Upper lobe of right lung (tissue), 1 donor: ENCODE measurements around the gene ADGRF3. TPM values are rescaled to one million over a fixed set of nuclear protein-coding genes. Genes with fewer than 3 reads are reported as not detected.
"Not testable (repeated sequence)": the region's sequence is repeated elsewhere in the genome, so short reads cannot be mapped to it uniquely, and the experiment has no call there.

Source experiments
- ATAC-seq: fragments of 200-7000 bp; cut with Tn5 transposase; one replicate; pipeline ENCODE4 v1.9.1; 2020; ENCODE audit warnings: mild to moderate bottlenecking, moderate library complexity
- DNase-seq: peaks from one replicate; pipeline ENCODE4 v3.0.0-alpha.2; 2020
- H3K27ac ChIP-seq: fragments of 200-600 bp; one replicate; pipeline ENCODE4 v1.8.0; 2022
- H3K27me3 ChIP-seq: fragments of 200-600 bp; one replicate; pipeline ENCODE4 v1.8.0; 2022; ENCODE audit warnings: mild to moderate bottlenecking
- H3K36me3 ChIP-seq: fragments of 200-600 bp; one replicate; pipeline ENCODE4 v1.8.0; 2022
- H3K4me1 ChIP-seq: fragments of 200-600 bp; one replicate; pipeline ENCODE4 v1.8.0; 2022
- H3K4me3 ChIP-seq: fragments of 200-600 bp; one replicate; pipeline ENCODE4 v1.8.0; 2022; ENCODE audit warnings: mild to moderate bottlenecking
- H3K9me3 ChIP-seq: fragments of 200-600 bp; one replicate; pipeline ENCODE4 v1.8.0; 2022
- intact Hi-C: fragments of 100-400 bp; cut with DNase I; formaldehyde crosslinking; loops from one replicate; pipeline ENCODE4 v1.11.0; 2022
- total RNA-seq: library from RNA; stranded (reverse); fragmentation: NEBNext Ultra II Directional; extraction: Animal tissue kit (Norgen Biotek cat#: 25700); gene quantifications from one replicate; pipeline ENCODE4 v1.2.1, GENCODE V29; 2021
- TF ChIP-seq, protein P1 (sequence below): fragments of 200-600 bp; IDR thresholded peaks from one replicate; pipeline ENCODE4 v1.8.0; 2022; ENCODE audit warnings: antibody characterized with exemption
- donor health status: DM: no; HTN: yes; CAD: no; lungs with severe emphysema.

Gene ADGRF3
- total RNA-seq, 1 donor from 2014 or later = 0.17 TPM

DNA sequence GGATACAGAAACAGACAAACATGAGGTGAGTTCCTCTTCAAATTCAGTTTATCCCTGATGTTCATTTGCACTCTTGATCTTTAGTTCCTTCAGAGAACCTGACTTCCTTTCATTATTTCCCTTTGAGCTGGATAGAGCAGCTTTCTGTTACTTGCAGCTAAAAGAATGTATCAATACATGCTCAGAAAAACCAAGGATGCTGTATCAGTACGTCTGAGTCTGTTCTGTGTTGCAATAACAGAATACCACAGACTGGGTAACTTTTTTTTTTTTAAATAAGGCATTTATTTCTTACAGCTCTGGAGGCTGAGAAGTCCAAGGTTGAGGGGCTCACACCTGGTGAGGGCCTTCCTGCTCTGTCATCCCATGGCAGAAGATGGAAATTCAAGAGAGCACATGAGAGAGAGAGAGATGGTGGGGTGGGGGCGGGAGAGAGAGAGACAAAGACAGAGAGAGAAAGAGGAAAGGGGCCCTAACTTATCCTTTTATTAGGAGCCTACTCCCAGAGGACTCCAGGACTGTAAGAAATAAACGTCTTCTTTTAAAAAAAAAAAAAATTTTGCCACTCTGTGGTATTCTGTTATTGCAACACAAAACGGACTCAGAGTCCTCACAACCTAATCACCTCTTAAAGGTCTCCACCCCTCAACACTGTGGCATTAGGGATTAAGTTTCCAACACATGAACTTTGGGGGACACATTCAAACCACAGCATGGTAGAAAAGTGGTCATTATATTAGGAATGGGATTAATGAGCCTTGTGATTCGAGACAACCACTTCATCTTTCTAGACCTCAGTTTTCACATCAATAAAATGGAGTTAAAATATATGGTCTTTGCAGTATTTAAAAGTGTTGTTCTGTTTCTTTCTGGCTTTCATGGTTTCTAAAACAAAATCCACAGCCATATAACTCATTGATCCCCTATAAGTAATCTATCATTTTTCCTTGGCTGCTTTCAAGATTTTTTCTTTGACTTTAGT, 19.0 kb downstream of the ADGRF3 start:
- TF ChIP-seq, protein P1, sequence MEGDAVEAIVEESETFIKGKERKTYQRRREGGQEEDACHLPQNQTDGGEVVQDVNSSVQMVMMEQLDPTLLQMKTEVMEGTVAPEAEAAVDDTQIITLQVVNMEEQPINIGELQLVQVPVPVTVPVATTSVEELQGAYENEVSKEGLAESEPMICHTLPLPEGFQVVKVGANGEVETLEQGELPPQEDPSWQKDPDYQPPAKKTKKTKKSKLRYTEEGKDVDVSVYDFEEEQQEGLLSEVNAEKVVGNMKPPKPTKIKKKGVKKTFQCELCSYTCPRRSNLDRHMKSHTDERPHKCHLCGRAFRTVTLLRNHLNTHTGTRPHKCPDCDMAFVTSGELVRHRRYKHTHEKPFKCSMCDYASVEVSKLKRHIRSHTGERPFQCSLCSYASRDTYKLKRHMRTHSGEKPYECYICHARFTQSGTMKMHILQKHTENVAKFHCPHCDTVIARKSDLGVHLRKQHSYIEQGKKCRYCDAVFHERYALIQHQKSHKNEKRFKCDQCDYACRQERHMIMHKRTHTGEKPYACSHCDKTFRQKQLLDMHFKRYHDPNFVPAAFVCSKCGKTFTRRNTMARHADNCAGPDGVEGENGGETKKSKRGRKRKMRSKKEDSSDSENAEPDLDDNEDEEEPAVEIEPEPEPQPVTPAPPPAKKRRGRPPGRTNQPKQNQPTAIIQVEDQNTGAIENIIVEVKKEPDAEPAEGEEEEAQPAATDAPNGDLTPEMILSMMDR = no peak

DNA sequence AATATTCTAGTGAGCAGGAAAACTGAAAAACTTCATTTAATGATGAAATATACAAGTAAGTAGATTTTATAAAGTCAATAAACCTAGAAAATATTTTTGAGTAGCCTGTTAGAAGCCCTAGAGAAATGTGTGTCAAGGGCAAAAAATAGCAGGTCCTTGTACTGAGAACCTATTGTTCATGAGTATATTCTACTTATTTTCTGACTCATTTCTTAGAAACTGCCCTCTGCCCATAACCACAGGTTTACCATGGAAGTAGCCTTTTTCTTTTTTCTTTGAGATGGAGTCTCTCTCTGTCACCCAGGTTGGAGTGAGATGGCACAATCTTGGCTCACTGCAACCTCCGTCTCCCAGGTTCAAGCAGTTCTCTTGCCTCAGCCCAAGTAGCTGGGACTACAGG, 20.1 kb downstream of the ADGRF3 start:
- peaks cover 4% of the 10 kb centered on the region for H3K4me1 ChIP-seq
- no peak for DNase-seq
- no peak overlapping the region for H3K4me3 ChIP-seq
- no peaks in the 10 kb centered on the region for H3K36me3 ChIP-seq
- intact Hi-C loops = no loop called here
- TF ChIP-seq, protein P1 = no peak
- no peak overlapping the region for H3K27ac ChIP-seq
- H3K27me3 ChIP-seq = no peaks in the 10 kb centered on the region
- H3K9me3 ChIP-seq = no peaks in the 10 kb centered on the region
- ATAC-seq = no peak

More for the DNA sequence above, 19.0 kb downstream of the ADGRF3 start:
- no peaks in the 10 kb centered on the region for H3K9me3 ChIP-seq
- DNase-seq = no peak
- ATAC-seq = no peak
- H3K4me1 ChIP-seq = peaks cover 4% of the 10 kb centered on the region
- H3K27ac ChIP-seq = no peak overlapping the region
- intact Hi-C loops = no loop called here
- H3K27me3 ChIP-seq = no peaks in the 10 kb centered on the region
- H3K36me3 ChIP-seq = no peaks in the 10 kb centered on the region
- H3K4me3 ChIP-seq = no peak overlapping the region

DNA sequence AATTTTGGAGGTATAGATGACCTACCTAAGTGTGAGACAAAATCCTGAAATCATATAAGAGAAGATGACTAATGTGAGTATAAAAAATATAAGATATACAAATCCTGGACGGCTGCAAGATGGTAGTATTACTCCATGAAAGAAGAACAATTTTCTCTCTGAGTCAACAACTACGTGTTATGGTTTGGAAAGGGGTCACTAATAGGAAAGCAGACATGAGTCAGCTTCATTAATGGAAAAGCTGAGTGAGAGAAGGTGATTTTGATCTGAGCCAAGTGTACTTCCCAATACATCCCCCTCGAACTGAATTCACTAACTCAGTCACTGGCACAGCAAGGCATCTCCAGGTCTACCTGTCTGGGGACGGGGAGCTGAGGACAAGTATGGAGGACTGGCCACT, 20.7 kb downstream of the ADGRF3 start:
- H3K27ac ChIP-seq = no peak overlapping the region
- intact Hi-C loops = no loop called here
- no peaks in the 10 kb centered on the region for H3K27me3 ChIP-seq

GRCh38 chr2:26324903-26325302, 21.7 kb downstream of the ADGRF3 start:
- no peak overlapping the region for H3K4me3 ChIP-seq
- no peaks in the 10 kb centered on the region for H3K27me3 ChIP-seq
- DNase-seq = no peak
- intact Hi-C loops = no loop called here
- H3K27ac ChIP-seq = no peak overlapping the region
- ATAC-seq = no peak
- TF ChIP-seq, protein P1 = no peak
- H3K9me3 ChIP-seq = no peaks in the 10 kb centered on the region
- H3K36me3 ChIP-seq = no peaks in the 10 kb centered on the region
- no peaks in the 10 kb centered on the region for H3K4me1 ChIP-seq

More for the DNA sequence above, 20.7 kb downstream of the ADGRF3 start:
- no peaks in the 10 kb centered on the region for H3K9me3 ChIP-seq
- TF ChIP-seq, protein P1 = no peak
- H3K4me3 ChIP-seq = no peak overlapping the region
- H3K36me3 ChIP-seq = no peaks in the 10 kb centered on the region
- DNase-seq = no peak
- H3K4me1 ChIP-seq = peaks cover 4% of the 10 kb centered on the region
- ATAC-seq = no peak

DNA sequence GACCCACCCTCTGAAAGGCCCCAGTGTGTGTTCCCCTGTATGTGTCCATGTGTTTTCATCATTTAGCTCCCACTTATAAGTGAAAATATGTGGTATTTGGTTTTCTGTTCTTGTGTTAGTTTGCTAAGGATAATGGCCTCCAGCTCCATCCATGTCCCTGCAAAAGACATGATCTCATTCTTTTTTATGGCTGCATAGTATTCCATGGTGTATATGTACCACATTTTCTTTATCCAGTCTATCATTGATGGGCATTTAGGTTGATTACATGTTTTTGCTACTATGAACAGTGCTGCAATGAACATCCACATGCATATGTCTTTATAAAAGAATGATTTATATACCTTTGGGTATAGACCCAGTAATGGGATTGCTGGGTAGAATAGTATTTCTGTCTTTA, 22.1 kb downstream of the ADGRF3 start:
- H3K9me3 ChIP-seq, H3K27me3 ChIP-seq, intact Hi-C loops, H3K36me3 ChIP-seq, H3K27ac ChIP-seq, ATAC-seq, DNase-seq, H3K4me1 ChIP-seq, H3K4me3 ChIP-seq: not testable (repeated sequence)

GRCh38 chr2:26318950-26319349, 27.6 kb downstream of the ADGRF3 start:
- intact Hi-C loops = no loop called here
- H3K4me1 ChIP-seq = no peaks in the 10 kb centered on the region
- no peak overlapping the region for H3K27ac ChIP-seq
- TF ChIP-seq, protein P1 = no peak
- DNase-seq (no peak), ATAC-seq (no peak)
- no peaks in the 10 kb centered on the region for H3K9me3 ChIP-seq
- H3K4me3 ChIP-seq = no peak overlapping the region
- H3K36me3 ChIP-seq = no peaks in the 10 kb centered on the region
- no peaks in the 10 kb centered on the region for H3K27me3 ChIP-seq
